Measurements from ENCODE around the gene ATG9A. TPM values are rescaled to one million over a fixed set of nuclear protein-coding genes. Genes with fewer than 3 reads are reported as not detected.

ATG9A gene
- total and polyA plus RNA-seq, 2 of the 8 experiments (the other 6 are each of a cell fraction or from before 2014, with no cell fraction given), result 43.6 to 66.8 TPM

DNA sequence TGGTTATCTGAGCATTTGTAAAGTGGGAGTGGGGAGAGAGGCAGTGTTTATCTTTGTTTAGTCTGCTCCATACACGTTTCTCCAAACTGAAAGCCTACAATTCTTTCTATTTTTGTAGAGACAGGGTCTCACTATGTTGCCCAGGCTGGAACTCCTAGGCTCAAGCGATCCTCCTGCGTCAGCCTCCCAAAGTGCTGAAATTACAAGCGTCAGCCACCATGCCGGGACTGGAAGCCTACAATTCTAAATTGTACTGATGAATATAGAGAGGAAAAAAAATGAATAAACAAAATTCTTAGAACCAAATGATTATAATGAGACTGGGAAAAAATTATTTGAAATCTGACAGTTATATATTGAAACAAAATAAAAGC, 24.3 kb downstream of the ATG9A start:
- H3K9ac ChIP-seq (replicated peaks in 1 of 4; ENCODE audit: extremely low read depth in 1 of 4, low read depth in 3 of 4, low read length in 3 of 4), result no peak overlapping the region
- H3K14ac ChIP-seq (ENCODE audit: insufficient read length), result no peak overlapping the region
- H4K20me1 ChIP-seq (replicated peaks in 1 of 2; ENCODE audit: control insufficient read depth in 1 of 2, insufficient read depth in 2 of 2, low read length in 2 of 2), result peaks cover 0 to 2% of the 10 kb centered on the region in 2 experiments
- H2BK12ac ChIP-seq (ENCODE audit: low read depth, low read length), result no peak overlapping the region
- ChIA-PET CTCF (ENCODE audit: partially characterized antibody) (interaction anchor here (0.6 to 2.0 kb wide), 6 partner anchors 14 to 307 kb away, joined by 3 to 6 read pairs (median 4); partner anchors contain the start of gene CNPPD1), POLR2A (ENCODE audit: partially characterized antibody) (interaction anchor here (2.0 to 6.1 kb wide), 3 partner anchors 9 to 34 kb away, joined by 7 to 101 read pairs (median 7); partner anchors contain the start of gene ABCB6)
- 83% methylated on average over 5 of the region's 5 CpGs; no CpG with 5 or more reads in 1 of the 2 experiments for WGBS, 2 experiments (ENCODE audit: extremely low coverage in 1 of 2, insufficient coverage in 1 of 2, insufficient read length in 1 of 2, insufficient replicate concordance in 2 of 2, low coverage in 1 of 2, low lambda C conversion rate in 2 of 2, missing lambda C conversion rate in 1 of 2)
- H3K4me2 ChIP-seq (ENCODE audit: insufficient read depth in 1 of 2, low read depth in 2 of 2, low read length in 2 of 2), result no peak overlapping the region; a peak in 1 of 4 replicates
- H3K9me3 ChIP-seq (ENCODE audit: insufficient read depth in 2 of 2, low read depth in 1 of 2, low read length in 1 of 2), result no peaks in the 10 kb centered on the region; a peak in 1 of 4 replicates
- H3K23me2 ChIP-seq (ENCODE audit: low read depth, low read length), result peaks cover 10% of the 10 kb centered on the region
- H2BK5ac ChIP-seq (ENCODE audit: low read depth, low read length), result no peak overlapping the region
- TF ChIP-seq TAF1 (IDR thresholded peaks at IDR 0.05; ENCODE audit: low read depth, low read length), result no peak
- no peak for TF ChIP-seq JUN (IDR thresholded peaks at IDR 0.05; ENCODE audit: low read depth, low read length)
- TF ChIP-seq SRF (IDR thresholded peaks at IDR 0.05; ENCODE audit: low read depth, low read length), result no peak
- TF ChIP-seq TEAD4 (IDR thresholded peaks at IDR 0.05; ENCODE audit: low read depth, low read length), result no peak
- no peak for TF ChIP-seq RAD21 (IDR thresholded peaks at IDR 0.05 in 1 of 2, conservative IDR thresholded peaks at IDR 0.05 in 1 of 2; ENCODE audit: low read depth in 2 of 2, low read length in 2 of 2)
- no peak for TF ChIP-seq NRF1 (IDR thresholded peaks at IDR 0.05; ENCODE audit: low read depth, low read length)
- no peak for TF ChIP-seq CHD2 (IDR thresholded peaks at IDR 0.05; ENCODE audit: low read length)
- no peak for TF ChIP-seq SIRT6 (IDR thresholded peaks at IDR 0.05; ENCODE audit: low read length)
- TF ChIP-seq CEBPB (IDR thresholded peaks at IDR 0.05; ENCODE audit: low read depth, low read length), result no peak
- no peak for TF ChIP-seq RFX5 (IDR thresholded peaks at IDR 0.05; ENCODE audit: borderline replicate concordance, low read depth, low read length)
- no peak overlapping the region for H3K23ac ChIP-seq (ENCODE audit: insufficient read length)
- no peak overlapping the region for H2AFZ ChIP-seq (ENCODE audit: low read length)
- peaks cover 0 to 6% (median 3%) of the 10 kb centered on the region in 4 experiments; a peak in 5 of 7 replicates for H3K4me1 ChIP-seq (replicated peaks in 1 of 4; ENCODE audit: control insufficient read depth in 3 of 4, insufficient read depth in 4 of 4, low read length in 3 of 4)
- H3K79me1 ChIP-seq (ENCODE audit: low read depth, low read length), result no peaks in the 10 kb centered on the region
- peaks cover 0 to 10% (median 0%) of the 10 kb centered on the region in 4 experiments; a peak in 3 of 8 replicates for H3K36me3 ChIP-seq (ENCODE audit: control insufficient read depth in 2 of 4, insufficient read depth in 4 of 4, low read length in 3 of 4)
- no peak overlapping the region for H2BK15ac ChIP-seq (ENCODE audit: low read length)
- FAIRE-seq (no peak), DNase-seq (ENCODE audit: low read depth in 1 of 2, low spot score in 2 of 2) (no peak)
- no peak overlapping the region for H3K56ac ChIP-seq (replicated peaks; ENCODE audit: insufficient read length, low read depth, low read length)
- no peak overlapping the region for H2AK5ac ChIP-seq (ENCODE audit: low read depth, low read length)
- H3K4ac ChIP-seq (replicated peaks; ENCODE audit: insufficient read length, low read depth, low read length), result no peak overlapping the region
- H3K27me3 ChIP-seq (replicated peaks in 1 of 4; ENCODE audit: control insufficient read depth in 3 of 4, extremely low read depth in 1 of 4, insufficient read depth in 3 of 4, low read length in 3 of 4), result no peaks in the 10 kb centered on the region
- H4K8ac ChIP-seq (ENCODE audit: extremely low read depth, insufficient read depth, low read length), result no peak overlapping the region
- H4K5ac ChIP-seq (ENCODE audit: insufficient read length, low read depth, low read length), result no peak overlapping the region
- H3K79me2 ChIP-seq (ENCODE audit: control insufficient read depth in 1 of 2, insufficient read depth in 2 of 2, low read length in 2 of 2), result no peaks in the 10 kb centered on the region
- no peak overlapping the region for H4K91ac ChIP-seq (replicated peaks; ENCODE audit: insufficient read length, low read length)
- no peak overlapping the region for H3K4me3 ChIP-seq (ENCODE audit: extremely low read depth in 1 of 4, insufficient read depth in 2 of 4, low read depth in 3 of 4, low read length in 4 of 4)
- H2BK20ac ChIP-seq (ENCODE audit: low read length), result no peak overlapping the region
- H3K27ac ChIP-seq (ENCODE audit: low read depth, low read length), result no peak overlapping the region
- no peak overlapping the region for H3K18ac ChIP-seq (ENCODE audit: extremely low read depth, low read length)
- no peak overlapping the region for H2BK120ac ChIP-seq (replicated peaks; ENCODE audit: low read depth, low read length)
